ENCODE measurements around the gene C1orf115.
"Not testable (repeated sequence)": the region's sequence is repeated elsewhere in the genome, so short reads cannot be mapped to it uniquely, and the experiment has no call there.

Gene C1orf115, protein sequence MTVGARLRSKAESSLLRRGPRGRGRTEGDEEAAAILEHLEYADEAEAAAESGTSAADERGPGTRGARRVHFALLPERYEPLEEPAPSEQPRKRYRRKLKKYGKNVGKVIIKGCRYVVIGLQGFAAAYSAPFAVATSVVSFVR

DNA sequence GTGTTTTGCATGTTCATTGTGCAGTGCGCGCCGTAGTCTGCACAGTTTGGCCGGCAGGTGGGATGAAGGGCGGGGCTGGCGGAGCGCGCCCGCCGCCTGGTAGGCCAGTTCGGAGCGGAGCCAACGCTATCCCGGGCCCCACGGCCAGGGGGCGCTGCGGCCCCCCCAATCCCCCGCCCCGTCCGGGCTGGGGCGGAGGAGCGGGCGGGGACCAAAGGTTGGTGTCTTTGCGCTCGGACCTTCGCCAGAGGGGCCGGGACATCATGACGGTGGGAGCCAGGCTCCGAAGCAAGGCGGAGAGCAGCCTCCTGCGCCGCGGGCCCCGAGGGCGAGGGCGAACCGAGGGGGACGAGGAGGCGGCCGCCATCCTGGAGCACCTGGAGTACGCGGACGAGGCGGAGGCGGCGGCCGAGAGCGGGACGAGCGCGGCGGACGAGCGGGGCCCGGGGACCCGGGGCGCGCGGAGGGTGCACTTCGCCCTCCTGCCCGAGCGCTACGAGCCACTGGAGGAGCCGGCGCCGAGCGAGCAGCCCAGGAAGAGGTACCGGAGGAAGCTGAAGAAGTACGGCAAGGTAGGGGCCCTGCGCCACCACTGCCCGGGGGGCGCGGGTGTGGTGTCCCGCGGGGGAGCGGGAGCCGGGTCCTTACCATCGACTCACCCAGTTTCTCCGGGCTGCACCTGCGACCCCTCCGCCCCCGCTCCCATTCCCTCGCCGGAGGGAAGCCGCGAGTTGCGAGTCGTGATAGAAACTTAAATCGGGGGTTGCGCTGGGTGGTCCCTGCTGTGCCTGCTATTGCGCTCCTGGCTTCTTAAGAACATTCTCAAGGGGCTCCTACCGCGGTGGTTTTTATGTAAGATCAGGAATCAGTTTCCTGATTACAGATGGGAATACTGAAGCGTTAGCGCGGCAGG lies at the start of gene C1orf115:
Gene C1orf115 (plus strand): TSS at position 224 of the 913 bp plus-strand sequence. CDS start 40 bp downstream, at position 264.
- peak; percentile 81 for DNase-seq (ENCODE audit: low read depth)

DNA sequence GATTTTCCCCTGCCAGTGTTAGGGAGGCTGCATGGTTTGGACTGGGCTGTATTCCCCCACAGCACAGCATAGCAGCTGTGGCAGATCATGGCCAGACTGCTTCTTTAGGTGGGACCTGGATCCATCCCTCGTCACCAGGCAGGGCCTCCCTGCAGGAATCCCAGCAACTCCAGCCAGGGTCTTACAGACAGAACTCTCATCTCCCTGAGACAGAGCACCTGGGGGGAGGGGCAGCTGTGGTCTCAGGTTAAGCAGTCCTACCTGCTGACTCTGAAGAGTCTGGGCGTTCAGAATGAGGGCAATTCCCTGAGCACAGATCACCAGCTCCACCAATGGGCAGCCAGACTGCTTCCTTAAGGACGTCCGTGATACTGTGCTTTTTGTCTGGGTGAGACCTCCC lies 47.9 kb upstream of the C1orf115 start:
- DNase-seq (ENCODE audit: low read depth): no peak

DNA sequence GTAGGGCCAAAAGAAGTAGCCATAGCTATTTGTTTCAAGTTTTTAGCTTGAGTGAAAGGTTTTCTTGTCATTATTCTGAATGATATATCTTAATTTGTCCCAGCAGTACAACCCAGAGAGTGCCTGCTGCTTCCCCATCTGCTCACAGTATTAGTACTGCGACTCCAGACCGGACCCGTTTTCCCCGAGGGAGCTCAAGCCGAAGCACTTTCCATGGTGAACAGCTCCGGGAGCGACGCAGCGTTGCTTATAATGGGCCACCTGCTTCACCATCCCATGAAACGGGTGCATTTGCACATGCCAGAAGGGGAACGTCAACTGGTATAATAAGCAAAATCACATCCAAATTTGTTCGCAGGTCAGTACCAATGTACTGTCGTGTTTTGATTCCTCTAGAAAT lies 37.2 kb upstream of the C1orf115 start:
- DNase-seq (ENCODE audit: low read depth): no peak

DNA sequence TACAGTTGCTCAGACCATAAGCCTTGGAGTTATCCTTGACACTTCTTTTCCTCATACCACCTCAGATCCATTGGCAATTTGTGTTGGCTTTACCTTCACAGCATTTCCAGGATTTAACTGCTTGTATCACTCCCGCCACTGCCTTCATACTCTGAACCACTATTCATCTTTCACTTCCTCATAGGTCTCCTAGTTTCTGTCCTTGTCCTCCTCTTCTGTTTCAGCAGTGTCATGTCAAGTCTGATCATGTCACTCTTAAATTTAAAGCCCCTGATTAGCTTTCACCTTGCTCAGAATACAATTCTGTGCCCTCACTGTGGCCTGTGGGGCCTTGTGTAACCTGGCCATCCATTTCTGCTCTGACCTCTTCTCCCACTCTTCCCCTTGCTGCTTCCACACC lies 34.7 kb upstream of the C1orf115 start:
- no peak for DNase-seq (ENCODE audit: low read depth)

DNA sequence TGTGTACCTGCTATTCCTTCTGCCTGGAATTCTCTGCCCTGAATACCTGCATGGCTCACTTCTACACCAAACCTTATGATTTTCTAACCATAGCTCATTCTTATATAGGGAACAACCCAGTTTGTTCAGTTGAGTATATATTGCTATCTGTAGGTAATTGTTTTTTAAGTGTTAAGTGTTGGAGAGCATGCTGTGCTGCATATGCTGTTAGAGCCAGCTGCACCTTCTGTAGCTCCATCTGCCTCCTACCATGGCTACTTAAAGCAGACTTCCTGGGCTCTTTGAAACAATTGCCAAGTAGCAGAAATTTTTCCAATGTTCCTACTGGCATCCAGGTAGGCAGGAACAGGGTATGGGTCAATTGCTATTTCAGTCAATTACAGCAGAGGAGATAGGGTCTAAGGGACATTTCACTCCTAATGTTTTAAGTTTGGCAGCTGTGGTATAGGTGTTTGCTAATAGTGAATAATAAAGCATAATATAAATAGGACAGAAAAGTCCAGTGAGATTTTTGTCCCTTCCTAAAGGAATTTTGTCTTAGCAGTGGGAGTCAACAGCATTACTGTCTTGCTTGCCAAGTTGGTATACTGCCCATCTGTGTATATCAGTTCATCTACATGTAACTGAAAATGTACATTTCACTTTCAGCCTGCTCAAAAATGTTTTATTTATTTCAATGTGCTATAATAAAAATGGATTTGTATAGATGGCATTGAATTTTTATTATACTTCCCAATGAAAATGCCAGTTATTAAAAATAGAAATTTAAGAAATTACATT lies 34.0 kb upstream of the C1orf115 start:
- no peak for DNase-seq (ENCODE audit: low read depth)

DNA sequence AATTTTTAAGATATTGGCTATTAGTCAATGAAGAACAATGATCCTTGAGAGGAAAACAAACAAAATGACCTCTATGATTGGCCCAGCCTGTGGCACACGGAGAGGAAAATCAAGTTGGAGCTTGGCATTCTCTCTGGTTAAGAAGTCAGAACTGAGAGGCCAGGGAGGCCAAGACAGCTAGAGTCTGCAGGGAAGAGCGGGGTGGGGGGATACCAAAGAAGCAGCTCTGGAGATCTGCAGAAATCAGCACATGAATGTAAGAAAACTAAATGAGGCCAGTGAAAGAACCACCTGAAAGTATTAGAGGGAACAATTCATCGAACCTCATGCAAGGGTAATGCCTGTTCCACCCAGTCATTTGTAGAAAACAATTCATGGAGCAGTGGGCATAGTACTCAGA lies 23.8 kb upstream of the C1orf115 start:
- no peak for DNase-seq (ENCODE audit: low read depth)

DNA sequence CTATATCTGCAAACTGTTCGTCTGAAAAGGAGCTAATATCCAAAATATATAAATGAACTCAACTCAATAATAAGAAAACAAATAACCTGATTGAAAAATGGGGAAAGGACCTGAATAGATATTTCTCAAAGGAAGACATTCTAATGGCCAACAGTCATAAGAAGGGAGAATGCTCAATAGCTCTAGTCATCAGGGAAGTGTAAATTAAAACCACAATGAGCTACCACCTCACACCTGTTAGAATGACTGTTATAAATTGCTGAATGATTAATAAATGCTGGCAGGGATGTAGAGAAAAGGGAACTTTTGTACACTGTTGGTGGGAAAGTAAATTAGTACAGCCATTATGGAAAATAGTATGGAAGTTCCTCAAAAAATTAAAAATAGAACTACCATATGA lies 21.2 kb upstream of the C1orf115 start:
- no peak for DNase-seq (ENCODE audit: low read depth)

DNA sequence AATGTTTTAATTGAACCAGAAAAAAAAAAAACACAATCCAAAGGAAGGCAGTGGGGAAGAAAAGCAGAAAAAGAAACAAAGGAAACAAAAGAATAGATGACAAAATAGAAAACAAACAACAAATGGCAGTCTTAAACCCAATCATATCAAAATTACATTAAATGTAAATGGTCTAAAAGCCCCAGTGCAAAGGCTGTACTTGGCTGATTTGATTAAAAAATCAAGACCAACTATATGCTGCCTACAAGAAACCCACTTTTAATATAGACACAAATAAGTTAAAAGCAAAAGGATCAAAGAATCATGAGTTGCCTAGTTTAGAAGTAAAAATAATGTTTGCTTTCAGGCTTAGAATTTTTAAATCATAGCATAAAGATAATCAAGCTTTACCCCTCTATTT lies 19.8 kb upstream of the C1orf115 start:
- no peak for DNase-seq (ENCODE audit: low read depth)

DNA sequence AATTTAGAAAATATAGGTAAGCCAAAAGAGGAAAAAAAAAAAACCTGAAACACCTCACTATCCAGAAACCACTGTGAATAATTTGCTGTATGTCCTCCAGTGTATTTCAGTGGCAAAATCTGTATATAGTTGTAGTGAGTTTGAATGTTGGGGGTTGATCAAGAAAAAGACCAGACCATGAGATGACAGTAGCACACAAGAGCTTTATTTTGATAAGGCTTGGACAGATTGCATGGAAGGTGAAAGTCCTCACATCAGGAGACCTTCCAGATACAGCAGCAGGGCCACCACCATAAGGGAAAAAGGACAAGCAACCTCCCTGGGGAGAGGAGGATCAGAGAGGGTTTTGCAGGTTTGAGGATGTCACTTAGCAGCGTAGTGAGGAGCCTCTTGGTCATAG lies 16.2 kb upstream of the C1orf115 start:
- DNase-seq (ENCODE audit: low read depth): no peak

DNA sequence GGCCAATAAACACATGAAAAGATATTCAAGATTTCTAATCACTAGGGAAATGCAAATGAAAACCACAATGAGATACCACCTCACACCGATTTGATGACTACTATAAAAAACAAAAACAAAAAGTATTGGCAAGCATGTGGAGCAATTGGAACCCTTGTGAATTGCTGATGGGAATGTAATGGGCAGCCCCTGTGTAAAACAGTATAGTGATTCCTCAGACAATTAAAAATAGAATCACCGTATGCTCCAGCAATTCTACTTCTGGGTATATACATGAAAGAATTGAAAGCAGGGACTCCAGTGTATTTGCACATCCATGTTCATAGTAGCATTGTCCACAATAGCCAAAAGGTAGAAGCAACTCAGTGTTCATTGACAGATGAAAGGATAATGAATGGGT lies 12.9 kb upstream of the C1orf115 start:
- no peak for DNase-seq (ENCODE audit: low read depth)

DNA sequence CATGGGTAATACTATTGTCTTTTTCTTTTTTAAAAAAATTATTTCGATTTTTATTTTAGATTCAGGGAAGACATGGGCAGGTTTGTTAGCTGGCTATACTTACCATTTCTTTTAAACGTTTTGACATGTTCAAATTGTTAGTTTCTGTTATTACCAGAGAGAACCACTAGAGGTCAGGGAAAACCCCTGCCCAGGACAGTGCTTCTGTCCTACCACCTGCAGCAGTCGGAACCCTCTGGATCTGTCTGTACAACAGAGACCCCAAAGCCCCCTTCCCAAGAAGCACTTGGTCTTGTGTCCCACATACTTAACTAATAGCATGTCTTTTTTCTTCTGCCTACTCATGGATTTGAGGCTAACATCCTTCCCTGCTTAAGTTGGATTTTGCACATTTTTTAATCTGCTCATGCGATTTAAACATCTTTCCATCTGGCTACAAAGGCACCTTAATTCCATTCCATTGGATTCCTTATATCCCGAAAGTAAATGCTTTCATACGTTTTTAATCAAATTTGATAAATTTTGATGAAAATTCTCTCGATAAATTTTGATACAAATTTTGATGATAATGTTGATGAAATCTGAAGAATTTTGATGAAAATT lies 10.0 kb upstream of the C1orf115 start:
- DNase-seq (ENCODE audit: low read depth): no peak

DNA sequence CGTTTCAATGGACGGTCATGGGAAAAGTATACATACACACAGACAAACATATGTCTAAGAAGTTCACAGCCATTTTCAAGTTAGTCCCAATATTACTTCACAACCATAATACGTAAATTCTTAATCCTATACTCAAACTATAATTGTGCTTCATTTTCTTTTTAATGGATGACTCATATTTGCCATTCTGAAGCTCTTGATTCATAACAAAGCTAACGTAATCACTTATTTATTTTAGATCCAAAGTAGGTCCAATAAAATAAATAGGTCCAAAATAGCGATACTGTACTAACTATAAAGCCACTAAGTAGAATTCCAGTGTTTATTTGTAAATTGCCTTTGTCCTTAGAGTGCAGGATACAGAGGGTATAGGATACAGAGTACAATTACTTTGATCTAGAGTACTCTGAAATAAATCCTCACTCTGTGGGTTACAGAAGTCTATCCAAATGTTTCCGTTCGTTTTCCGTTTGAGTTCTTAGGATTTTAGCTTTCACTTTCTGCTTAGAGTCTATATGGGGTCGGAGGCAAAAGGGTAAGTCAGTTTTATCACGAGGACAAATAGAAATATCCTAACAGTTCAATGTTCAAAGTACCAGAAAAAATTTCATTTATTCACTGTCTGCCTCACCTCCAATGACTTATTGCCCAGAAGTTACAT lies 8.8 kb upstream of the C1orf115 start:
- DNase-seq (ENCODE audit: low read depth): no peak

DNA sequence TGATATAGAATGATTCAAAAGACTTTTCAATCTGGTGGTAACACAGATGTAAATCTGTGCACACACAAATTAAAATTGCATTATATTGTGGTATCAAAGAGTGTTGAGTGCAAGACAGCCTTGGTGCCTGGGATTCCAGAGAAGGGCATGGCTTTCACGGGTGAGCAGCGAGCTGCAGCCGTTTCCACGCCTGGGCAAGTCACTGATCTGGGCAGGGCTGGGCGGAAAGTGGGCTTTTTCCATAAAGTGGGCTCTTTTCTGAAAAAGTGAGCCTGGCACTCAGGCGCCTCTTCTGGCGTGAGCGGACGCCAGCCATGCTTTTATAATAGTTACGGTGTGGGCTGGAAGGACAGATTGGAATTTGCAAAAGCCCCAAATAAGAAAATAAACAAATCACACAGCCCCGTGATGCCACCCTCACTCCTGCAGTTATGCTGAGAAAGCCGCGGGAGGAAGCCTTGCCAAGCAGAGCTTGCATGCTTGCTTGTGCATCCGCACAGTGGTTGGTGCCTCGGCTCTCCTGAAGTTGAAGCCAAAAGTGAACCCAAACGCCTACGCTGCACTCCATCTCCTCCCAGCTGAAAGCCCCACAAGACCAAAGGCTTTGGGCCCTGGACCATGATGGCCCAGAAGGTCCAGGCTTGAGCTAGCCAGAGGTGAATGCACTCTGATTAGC lies 7.1 kb upstream of the C1orf115 start:
- no peak for DNase-seq (ENCODE audit: low read depth)

DNA sequence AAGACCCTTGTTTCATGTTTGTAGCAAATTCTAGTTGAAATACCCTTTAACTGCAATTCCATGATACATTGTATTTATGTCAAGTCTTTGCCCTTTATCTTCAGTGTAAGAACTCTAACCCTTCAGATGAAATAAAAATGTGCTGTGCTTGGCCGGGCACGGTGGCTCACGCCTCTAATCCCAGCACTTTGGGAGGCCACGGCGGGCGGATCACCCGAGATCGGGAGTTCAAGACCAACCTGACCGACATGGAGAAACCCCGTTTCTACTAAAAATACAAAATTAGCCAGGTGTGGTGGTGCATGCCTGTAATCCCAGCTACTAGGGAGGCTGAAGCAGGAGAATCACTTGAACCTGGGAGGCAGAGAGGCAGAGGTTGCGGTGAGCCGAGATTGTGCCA lies 6.4 kb upstream of the C1orf115 start:
- DNase-seq (ENCODE audit: low read depth): not testable (repeated sequence)

DNA sequence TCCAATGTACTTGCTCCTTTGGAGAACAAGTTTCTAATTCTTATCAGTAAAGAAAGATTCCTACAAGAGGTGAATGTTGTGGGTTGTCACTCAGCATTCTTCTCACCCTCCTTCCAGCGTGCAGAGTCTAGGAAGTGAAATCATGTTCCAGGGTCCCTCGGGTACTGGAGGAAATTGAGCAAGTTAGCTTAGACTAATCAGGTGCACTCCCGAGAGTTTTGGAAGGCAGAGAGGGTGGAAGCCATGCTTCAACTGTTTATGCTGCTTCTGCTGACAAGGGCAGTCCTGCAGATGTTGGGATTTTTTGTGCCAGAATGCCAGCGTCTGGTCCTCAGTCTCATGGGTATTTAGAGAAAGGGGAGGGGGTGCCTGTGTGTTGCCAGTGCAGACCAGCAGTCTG lies 5.3 kb upstream of the C1orf115 start:
- no peak for DNase-seq (ENCODE audit: low read depth)

DNA sequence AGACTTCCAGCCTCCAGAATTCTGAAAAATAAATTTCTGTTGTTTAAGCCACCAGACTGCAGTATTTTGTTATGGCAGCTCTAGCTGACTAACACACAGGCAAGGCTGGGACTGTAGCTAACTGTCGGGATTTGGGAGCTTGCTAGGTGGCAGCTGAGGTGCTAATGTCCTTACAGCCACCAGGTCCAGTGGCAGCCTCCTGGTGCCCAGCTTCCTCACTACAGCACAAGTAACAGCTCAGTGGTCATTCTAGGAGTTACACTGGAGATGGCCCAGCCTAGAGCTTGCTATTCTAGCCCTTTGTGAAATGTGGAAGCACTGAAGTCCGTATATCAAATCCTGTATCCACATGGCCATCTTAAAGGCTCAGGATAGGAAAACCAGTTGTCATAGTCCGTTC lies 4.3 kb upstream of the C1orf115 start:
- no peak for DNase-seq (ENCODE audit: low read depth)

DNA sequence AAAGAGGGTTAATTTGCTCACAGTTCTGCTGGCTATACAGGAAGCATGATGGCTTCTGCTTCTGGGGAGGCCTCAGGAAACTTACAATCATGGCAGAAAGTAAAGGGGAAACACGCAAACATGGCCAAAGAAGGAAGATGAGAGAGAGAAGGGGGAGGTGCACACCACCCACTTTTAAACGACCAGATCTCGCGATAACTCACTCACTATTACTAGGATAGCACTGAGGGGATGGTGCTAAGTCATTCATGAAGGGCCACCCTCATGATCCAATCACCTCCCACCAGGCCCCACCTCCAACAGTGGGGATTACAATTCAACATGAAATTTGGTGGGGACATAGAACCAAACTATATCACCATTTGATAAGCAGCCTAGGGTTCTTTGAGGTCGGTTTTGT lies 2.4 kb upstream of the C1orf115 start:
- no peak for DNase-seq (ENCODE audit: low read depth)

DNA sequence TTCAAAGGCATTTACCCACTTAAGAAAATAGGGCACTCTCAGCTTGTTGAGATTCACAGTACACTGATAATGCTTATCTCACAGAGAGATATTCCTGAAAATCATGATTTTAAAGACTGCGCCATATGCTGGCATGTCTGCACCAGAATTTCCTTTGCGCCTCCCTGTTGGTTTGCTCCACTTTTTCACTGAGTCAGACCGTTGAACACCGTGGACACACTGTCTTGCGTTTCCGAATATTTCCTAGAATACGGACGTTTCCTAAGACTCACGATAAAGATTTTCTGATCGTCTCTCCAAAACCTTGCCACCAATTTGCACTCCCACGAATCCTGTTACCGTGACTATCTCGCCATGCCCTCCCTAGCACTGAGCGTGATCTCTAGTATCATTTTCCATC lies 497 bp upstream of the C1orf115 start:
- no peak for DNase-seq (ENCODE audit: low read depth)

DNA sequence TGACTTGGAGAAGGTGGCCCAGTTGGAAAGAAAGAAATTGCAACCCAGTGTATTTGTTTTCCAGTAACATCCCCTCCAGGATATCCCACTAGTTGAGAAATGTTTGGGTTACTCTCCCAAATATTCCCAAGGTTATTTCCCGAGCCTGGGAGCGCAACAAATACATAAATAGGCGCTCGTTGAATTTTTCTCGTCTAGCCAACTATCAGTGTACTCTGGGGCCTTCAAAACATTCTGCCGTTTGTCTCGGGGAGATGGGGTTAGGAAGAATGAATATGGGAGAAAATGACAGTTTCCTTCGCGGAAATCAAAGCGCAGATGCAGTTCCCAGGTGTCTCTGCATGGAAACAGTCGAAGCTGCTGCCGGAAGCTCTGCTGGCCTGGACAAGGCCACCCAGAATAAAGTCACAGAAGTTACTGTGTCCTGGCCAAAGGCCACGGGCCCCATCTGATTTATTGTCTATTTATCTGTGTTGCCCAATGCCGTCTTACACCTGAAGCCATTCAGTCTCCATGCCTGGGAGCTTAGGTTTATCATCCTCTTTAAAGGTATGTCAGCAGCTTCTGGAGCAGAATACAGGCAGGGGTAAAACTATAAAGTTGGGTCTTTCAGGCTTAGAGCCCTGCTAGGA lies 1.0 kb downstream of the C1orf115 start:
- no peak for DNase-seq (ENCODE audit: low read depth)

DNA sequence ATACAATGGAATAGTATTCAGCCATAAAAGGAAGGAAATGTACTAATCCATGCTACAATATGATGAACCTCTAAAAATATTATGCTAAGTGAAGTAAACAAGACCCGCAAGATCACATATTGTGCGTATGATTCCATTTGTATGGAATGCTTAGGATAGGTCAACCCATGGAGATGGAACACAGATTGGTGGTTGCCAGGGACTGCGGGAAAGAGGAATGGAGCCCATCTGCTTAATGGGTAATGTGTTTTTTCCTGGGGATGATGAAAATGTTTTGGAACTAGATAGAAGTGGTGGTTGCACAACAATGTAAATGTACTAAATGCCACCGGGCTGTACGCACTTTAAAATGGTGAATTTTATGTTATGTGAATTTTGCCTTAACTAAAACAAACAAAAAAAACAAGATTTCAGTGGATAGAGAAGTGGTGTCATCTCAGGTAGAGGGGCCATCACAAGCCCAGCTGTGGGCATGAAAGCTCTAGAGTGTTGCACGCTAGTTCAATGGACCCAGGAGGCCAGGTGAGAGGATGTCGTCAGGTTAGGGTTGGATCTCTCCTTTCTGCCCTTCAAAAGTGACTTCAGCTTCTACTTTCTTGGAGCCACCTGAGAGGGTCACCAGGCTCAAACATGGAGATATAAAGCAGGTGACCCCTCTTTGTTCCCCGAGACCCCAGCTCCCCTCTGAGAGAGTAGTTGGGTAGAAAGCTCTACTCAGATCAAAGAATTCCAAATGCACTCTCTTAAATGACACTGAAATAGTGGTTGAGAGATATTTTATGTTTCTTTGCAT lies 2.5 kb downstream of the C1orf115 start:
- DNase-seq (ENCODE audit: low read depth): no peak
